ENCODE measurements around the gene FAM20C. TPM values are rescaled to one million over a fixed set of nuclear protein-coding genes. Genes with fewer than 3 reads are reported as not detected.

The FAM20C gene
- total RNA-seq, 1 donor from 2014 or later = 14.6 TPM

DNA sequence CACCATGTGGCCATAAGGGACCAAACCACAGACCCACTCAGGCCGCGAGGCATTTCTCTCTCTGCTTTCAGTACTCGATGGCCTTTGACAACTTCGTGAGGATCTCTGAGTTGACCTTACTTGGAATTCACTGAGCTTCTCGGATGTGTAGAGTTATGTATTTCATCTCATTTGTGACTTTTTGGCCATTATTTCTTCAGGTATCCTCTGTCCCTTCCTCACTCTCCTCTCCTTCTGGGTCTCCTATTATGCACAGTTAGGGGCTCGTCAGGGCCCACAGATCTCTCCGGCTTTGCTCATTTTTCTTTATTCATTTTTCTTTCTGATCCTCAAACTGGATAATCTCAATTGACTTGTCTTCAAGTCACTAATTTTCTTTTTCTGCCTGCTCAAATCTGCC, 81.0 kb downstream of the FAM20C start:
- no peaks in the 10 kb centered on the region for H3K4me1 ChIP-seq (ENCODE audit: control insufficient read depth in 3 of 3, insufficient read depth in 3 of 3, low read length in 3 of 3)
- H3K27me3 ChIP-seq (ENCODE audit: control insufficient read depth in 3 of 3, insufficient read depth in 3 of 3, low read length in 3 of 3) = peaks cover under 1 to 15% (median 11%) of the 10 kb centered on the region in 3 donors
- peaks cover 0 to 5% (median 3%) of the 10 kb centered on the region in 3 donors for H3K9me3 ChIP-seq (ENCODE audit: control insufficient read depth in 3 of 3, low read length in 3 of 3)
- no peak overlapping the region for H3K4me3 ChIP-seq (ENCODE audit: low read length in 3 of 3)
- no peaks in the 10 kb centered on the region for H3K36me3 ChIP-seq (ENCODE audit: control insufficient read depth in 3 of 3, insufficient read depth in 3 of 3, low read length in 3 of 3)
- H3K9ac ChIP-seq (ENCODE audit: low read depth in 1 of 3, low read length in 3 of 3) = no peak overlapping the region
- H3K27ac ChIP-seq (ENCODE audit: low read depth, low read length) = no peak overlapping the region

DNA sequence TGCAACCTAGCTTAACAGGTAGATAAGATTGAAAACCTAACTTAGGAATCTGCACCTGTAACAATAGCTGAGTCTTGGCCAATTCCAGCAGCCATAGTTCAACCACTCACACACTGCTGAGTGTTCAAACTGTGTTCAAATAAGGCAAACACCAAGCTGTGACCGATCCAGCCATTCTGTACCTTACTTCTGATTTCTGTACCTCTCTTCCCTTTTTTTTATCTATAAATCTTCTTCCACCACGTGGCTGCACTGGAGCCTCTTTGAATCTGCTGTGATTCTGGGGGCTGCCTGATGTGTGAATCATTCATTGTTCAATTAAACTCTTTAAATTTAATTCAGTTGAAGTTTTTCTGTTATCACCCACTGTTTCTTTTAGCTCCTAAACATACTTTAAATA, 81.9 kb downstream of the FAM20C start:
- H3K27me3 ChIP-seq (ENCODE audit: control insufficient read depth in 3 of 3, insufficient read depth in 3 of 3, low read length in 3 of 3) = peaks cover 0 to 13% (median 9%) of the 10 kb centered on the region in 3 donors
- no peaks in the 10 kb centered on the region for H3K36me3 ChIP-seq (ENCODE audit: control insufficient read depth in 3 of 3, insufficient read depth in 3 of 3, low read length in 3 of 3)
- no peak overlapping the region for H3K9ac ChIP-seq (ENCODE audit: low read depth in 1 of 3, low read length in 3 of 3)
- H3K27ac ChIP-seq (ENCODE audit: low read depth, low read length) = no peak overlapping the region
- no peaks in the 10 kb centered on the region for H3K4me1 ChIP-seq (ENCODE audit: control insufficient read depth in 3 of 3, insufficient read depth in 3 of 3, low read length in 3 of 3)
- H3K9me3 ChIP-seq (ENCODE audit: control insufficient read depth in 3 of 3, low read length in 3 of 3) = peaks cover 0 to 5% (median 3%) of the 10 kb centered on the region in 3 donors
- H3K4me3 ChIP-seq (ENCODE audit: low read length in 3 of 3) = no peak overlapping the region

DNA sequence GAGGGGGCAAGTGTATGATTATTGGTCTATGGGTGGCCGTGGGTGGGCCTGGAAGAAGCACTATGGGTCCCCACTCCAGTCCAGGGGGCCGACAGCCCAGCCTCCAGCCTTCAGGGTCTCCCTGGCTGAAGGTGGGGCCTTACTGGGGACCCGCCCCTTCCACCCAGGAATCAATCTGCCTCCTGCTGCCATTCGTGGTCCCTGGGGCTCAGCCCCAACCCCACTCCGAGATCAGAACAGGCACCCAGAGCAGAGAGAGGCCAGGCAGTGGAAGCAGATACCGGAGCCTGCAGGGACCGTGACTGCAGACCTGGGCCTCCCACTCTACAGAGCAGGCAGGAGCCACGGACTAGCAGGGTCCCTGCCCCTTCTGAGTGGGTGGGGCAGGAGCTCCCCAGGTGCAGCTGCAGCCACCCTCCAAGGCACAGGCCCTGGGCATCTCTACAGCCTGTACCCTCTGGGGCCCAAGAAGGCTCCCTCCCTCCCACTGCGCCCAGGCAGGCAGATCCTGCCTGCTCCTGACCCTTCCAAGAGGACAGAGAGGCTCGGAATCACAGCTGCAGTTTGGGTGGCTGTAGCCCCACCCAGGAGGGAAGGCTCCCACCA, 84.0 kb downstream of the FAM20C start:
- Histone ChIP-seq H3K4me1 (ENCODE audit: control insufficient read depth in 3 of 3, insufficient read depth in 3 of 3, low read length in 3 of 3) (no peaks in the 10 kb centered on the region), H3K9me3 (ENCODE audit: control insufficient read depth in 3 of 3, low read length in 3 of 3) (peaks cover 0 to 5% (median 3%) of the 10 kb centered on the region in 3 donors), H3K4me3 (ENCODE audit: low read length in 3 of 3) (no peak overlapping the region), H3K27ac (ENCODE audit: low read depth, low read length) (no peak overlapping the region), H3K27me3 (ENCODE audit: control insufficient read depth in 3 of 3, insufficient read depth in 3 of 3, low read length in 3 of 3) (peaks cover 0 to 14% (median 5%) of the 10 kb centered on the region in 3 donors), H3K9ac (ENCODE audit: low read depth in 1 of 3, low read length in 3 of 3) (no peak overlapping the region), H3K36me3 (ENCODE audit: control insufficient read depth in 3 of 3, insufficient read depth in 3 of 3, low read length in 3 of 3) (no peaks in the 10 kb centered on the region)

DNA sequence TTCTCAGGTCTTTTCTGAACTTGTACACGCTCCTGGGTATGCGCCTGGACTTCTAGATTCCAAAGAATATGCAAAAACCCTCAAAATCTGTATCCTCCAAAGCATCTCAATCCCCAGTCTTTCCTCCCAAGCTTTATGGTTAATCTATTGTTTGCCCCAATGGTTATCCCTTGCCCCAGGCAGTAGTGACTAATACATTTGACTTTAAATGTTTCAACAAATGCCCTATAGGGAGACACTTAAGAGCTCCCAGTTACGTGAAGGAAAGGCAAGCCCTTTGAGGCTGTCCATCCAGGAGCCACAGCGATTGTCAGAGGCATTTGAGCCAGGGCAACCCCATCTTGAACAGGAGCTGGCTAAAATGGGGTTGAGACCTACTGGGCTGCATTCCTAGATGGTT, 84.9 kb downstream of the FAM20C start:
- H3K4me3 ChIP-seq (ENCODE audit: low read length in 3 of 3) = no peak overlapping the region
- H3K27me3 ChIP-seq (ENCODE audit: control insufficient read depth in 3 of 3, insufficient read depth in 3 of 3, low read length in 3 of 3) = peaks cover 0 to 9% (median 5%) of the 10 kb centered on the region in 3 donors
- H3K27ac ChIP-seq (ENCODE audit: low read depth, low read length) = no peak overlapping the region
- peaks cover 0 to 5% (median 3%) of the 10 kb centered on the region in 3 donors for H3K9me3 ChIP-seq (ENCODE audit: control insufficient read depth in 3 of 3, low read length in 3 of 3)
- H3K36me3 ChIP-seq (ENCODE audit: control insufficient read depth in 3 of 3, insufficient read depth in 3 of 3, low read length in 3 of 3) = no peaks in the 10 kb centered on the region
- no peaks in the 10 kb centered on the region for H3K4me1 ChIP-seq (ENCODE audit: control insufficient read depth in 3 of 3, insufficient read depth in 3 of 3, low read length in 3 of 3)
- no peak overlapping the region for H3K9ac ChIP-seq (ENCODE audit: low read depth in 1 of 3, low read length in 3 of 3)

DNA sequence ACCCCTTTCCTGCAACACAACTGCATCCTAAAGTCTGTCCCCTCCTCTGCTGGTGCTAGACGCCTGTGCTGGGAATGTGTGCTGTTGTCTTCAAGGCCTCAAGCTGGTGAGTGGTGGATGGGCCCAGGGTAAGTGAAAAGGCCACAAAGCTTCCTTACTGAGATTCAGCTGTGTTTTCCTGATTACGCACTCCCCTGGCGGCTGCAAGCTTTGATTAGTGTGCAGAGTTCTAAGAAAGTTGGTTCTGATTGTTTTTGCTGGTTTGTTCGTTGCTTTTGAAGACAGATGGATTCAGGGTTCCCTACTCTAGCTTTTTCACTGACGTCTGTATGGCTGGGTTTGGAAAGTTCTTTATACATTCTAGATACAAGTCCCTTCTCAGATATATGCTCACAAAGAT, 85.7 kb downstream of the FAM20C start:
- H3K27ac ChIP-seq (ENCODE audit: low read depth, low read length) = no peak overlapping the region
- no peaks in the 10 kb centered on the region for H3K36me3 ChIP-seq (ENCODE audit: control insufficient read depth in 3 of 3, insufficient read depth in 3 of 3, low read length in 3 of 3)
- H3K9ac ChIP-seq (ENCODE audit: low read depth in 1 of 3, low read length in 3 of 3) = no peak overlapping the region

DNA sequence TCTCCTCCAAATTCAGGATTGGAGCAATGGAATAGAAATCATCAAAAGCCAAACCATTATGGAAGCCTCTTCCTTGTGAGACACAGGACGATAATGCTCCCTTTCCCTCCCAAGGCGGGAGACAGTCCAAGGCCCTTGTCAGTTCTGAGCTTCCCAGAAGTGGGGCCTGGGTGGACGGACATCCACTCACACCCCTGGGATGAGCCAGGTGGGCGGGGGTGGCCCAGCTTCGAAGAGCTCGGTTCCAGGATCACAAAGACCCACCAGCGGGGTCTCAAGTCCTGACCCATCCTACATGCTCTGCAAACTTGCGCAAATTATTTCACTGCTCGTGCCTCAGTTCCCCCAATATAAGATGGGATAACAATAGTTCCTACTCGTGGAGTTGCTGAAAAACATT, 87.5 kb downstream of the FAM20C start:
- peaks cover 0 to 3% (median 0%) of the 10 kb centered on the region in 3 donors for H3K9me3 ChIP-seq (ENCODE audit: control insufficient read depth in 3 of 3, low read length in 3 of 3)
- H3K9ac ChIP-seq (ENCODE audit: low read depth in 1 of 3, low read length in 3 of 3) = no peak overlapping the region

More for the DNA sequence above, 85.7 kb downstream of the FAM20C start:
- peaks cover 0 to 9% (median 2%) of the 10 kb centered on the region in 3 donors for H3K27me3 ChIP-seq (ENCODE audit: control insufficient read depth in 3 of 3, insufficient read depth in 3 of 3, low read length in 3 of 3)
- H3K9me3 ChIP-seq (ENCODE audit: control insufficient read depth in 3 of 3, low read length in 3 of 3) = peaks cover 0 to 3% (median 3%) of the 10 kb centered on the region in 3 donors
- H3K4me1 ChIP-seq (ENCODE audit: control insufficient read depth in 3 of 3, insufficient read depth in 3 of 3, low read length in 3 of 3) = no peaks in the 10 kb centered on the region
- H3K4me3 ChIP-seq (ENCODE audit: low read length in 3 of 3) = no peak overlapping the region

DNA sequence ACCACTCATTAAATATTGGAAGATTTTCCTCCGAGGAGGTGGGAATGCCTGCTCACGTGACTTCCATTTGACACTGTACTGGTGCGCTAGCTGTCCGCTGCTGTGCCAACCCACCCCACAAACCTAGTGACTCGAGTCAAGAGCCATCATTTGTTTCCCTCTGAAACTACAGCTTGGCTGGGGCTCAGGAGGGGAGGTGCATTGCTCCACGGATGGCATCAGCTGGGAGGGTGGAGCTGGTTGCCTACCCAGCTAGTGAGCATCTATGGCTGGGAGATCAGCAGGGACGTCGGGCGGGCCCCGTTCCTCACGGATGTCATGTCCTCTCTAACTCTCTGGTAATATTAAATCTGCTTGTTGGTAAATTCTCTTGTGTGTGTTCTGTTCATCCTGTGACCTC, 88.1 kb downstream of the FAM20C start:
- H3K36me3 ChIP-seq (ENCODE audit: control insufficient read depth in 3 of 3, insufficient read depth in 3 of 3, low read length in 3 of 3) = no peaks in the 10 kb centered on the region
- H3K4me3 ChIP-seq (ENCODE audit: low read length in 3 of 3) = no peak overlapping the region
- no peak overlapping the region for H3K9ac ChIP-seq (ENCODE audit: low read depth in 1 of 3, low read length in 3 of 3)
- H3K27me3 ChIP-seq (ENCODE audit: control insufficient read depth in 3 of 3, insufficient read depth in 3 of 3, low read length in 3 of 3) = peaks cover 9 to 19% (median 17%) of the 10 kb centered on the region in 3 donors
- H3K9me3 ChIP-seq (ENCODE audit: control insufficient read depth in 3 of 3, low read length in 3 of 3) = peaks cover 0 to 3% (median 0%) of the 10 kb centered on the region in 3 donors
- no peak overlapping the region for H3K27ac ChIP-seq (ENCODE audit: low read depth, low read length)
- no peaks in the 10 kb centered on the region for H3K4me1 ChIP-seq (ENCODE audit: control insufficient read depth in 3 of 3, insufficient read depth in 3 of 3, low read length in 3 of 3)

More for the DNA sequence above, 87.5 kb downstream of the FAM20C start:
- no peak overlapping the region for H3K27ac ChIP-seq (ENCODE audit: low read depth, low read length)
- H3K4me3 ChIP-seq (ENCODE audit: low read length in 3 of 3) = no peak overlapping the region
- no peaks in the 10 kb centered on the region for H3K36me3 ChIP-seq (ENCODE audit: control insufficient read depth in 3 of 3, insufficient read depth in 3 of 3, low read length in 3 of 3)
- H3K4me1 ChIP-seq (ENCODE audit: control insufficient read depth in 3 of 3, insufficient read depth in 3 of 3, low read length in 3 of 3) = no peaks in the 10 kb centered on the region
- peaks cover 3 to 13% (median 12%) of the 10 kb centered on the region in 3 donors for H3K27me3 ChIP-seq (ENCODE audit: control insufficient read depth in 3 of 3, insufficient read depth in 3 of 3, low read length in 3 of 3)

DNA sequence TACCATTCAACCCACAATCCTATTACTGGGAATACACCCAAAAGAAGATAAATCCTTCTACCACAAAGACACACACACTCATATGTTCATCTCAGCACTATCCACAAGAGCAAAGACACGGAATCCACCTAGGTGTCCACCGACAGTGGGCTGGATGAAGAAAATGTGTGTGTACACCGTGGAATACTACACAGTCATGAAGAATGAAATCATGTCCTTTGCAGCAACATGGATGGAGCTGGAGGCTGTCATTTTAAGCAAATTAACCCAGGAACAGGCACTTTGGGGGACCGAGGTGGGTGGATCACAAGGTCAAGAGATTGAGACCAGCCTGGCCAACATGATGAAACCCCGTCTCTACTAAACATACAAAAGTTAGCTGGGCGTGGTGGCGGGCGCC, 89.3 kb downstream of the FAM20C start:
- no peak overlapping the region for H3K27ac ChIP-seq (ENCODE audit: low read depth, low read length)
- no peaks in the 10 kb centered on the region for H3K4me1 ChIP-seq (ENCODE audit: control insufficient read depth in 3 of 3, insufficient read depth in 3 of 3, low read length in 3 of 3)
- H3K4me3 ChIP-seq (ENCODE audit: low read length in 3 of 3) = no peak overlapping the region
- no peaks in the 10 kb centered on the region for H3K9me3 ChIP-seq (ENCODE audit: control insufficient read depth in 3 of 3, low read length in 3 of 3)
- H3K36me3 ChIP-seq (ENCODE audit: control insufficient read depth in 3 of 3, insufficient read depth in 3 of 3, low read length in 3 of 3) = no peaks in the 10 kb centered on the region
- H3K27me3 ChIP-seq (ENCODE audit: control insufficient read depth in 3 of 3, insufficient read depth in 3 of 3, low read length in 3 of 3) = peaks cover 17 to 25% (median 24%) of the 10 kb centered on the region in 3 donors
- no peak overlapping the region for H3K9ac ChIP-seq (ENCODE audit: low read depth in 1 of 3, low read length in 3 of 3)

DNA sequence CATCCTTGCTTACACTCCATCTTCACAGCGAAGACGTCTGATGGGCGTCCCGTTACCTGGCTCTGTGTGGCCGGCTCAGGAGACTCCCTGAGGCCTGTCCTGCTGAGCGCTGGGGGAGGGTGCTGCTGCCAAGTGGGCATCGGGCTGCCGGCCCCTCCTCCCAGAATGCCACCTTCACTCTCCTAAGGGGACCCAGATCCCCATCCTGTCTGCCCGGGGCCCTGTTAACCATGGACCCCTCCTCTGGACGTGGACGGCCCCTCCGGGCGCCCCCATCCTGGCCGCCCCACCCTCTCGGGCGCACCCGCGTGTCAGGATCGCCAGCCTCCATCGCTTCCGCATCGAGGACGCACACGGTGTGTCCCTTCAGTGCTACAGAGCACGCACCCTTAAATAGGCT, 90.2 kb downstream of the FAM20C start:
- Histone ChIP-seq H3K36me3 (ENCODE audit: control insufficient read depth in 3 of 3, insufficient read depth in 3 of 3, low read length in 3 of 3) (no peaks in the 10 kb centered on the region), H3K4me1 (ENCODE audit: control insufficient read depth in 3 of 3, insufficient read depth in 3 of 3, low read length in 3 of 3) (no peaks in the 10 kb centered on the region), H3K9me3 (ENCODE audit: control insufficient read depth in 3 of 3, low read length in 3 of 3) (no peaks in the 10 kb centered on the region), H3K27me3 (ENCODE audit: control insufficient read depth in 3 of 3, insufficient read depth in 3 of 3, low read length in 3 of 3) (peaks cover 22 to 30% (median 24%) of the 10 kb centered on the region in 3 donors), H3K4me3 (ENCODE audit: low read length in 3 of 3) (no peak overlapping the region), H3K9ac (ENCODE audit: low read depth in 1 of 3, low read length in 3 of 3) (no peak overlapping the region), H3K27ac (ENCODE audit: low read depth, low read length) (no peak overlapping the region)

DNA sequence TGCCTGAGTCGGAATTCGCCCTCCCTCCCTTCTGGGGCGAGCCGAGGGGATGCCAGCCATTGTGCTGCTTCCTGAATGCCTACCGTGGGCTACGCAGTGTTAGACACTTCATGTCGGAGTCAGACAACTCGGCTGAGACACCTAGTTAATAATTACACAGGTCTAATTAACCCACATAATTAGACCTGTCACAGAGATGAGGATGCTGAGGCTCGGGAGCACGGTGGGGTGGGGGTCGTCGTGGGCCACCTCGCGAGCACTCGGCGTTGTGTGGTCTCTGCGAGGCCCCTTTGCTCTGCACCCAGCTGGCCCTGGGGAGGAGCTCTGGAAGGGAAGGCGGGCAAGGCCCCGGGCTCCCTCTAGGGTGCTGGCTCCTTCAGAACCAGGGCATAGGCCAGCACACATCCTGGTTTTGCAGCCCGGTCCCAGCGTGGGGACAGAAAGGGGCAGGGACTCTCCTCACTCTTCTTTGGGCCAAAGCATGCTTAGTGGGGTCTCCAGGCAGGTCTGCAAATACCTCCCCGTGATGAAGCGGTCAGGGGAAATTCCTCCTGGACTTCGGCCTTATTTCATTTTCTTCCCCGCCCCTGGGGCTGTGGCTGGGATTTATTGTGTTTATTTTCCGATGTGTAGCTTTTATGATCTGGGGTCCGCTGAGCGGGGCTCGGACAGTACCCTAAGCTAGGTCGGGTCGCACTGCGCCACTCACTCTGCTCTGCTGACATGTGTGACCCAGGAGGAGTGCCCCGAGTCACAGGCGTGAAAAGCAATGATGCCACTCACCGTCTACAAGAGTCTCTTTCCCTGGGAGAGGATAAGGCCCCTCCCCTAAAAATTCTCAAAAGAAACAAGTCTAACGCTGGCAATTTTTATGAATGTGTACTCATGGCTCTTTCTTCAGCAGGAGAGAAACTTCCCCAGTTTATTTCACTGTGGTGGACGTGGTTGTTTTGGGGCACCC, 92.7 kb downstream of the FAM20C start:
- H3K4me1 ChIP-seq (ENCODE audit: control insufficient read depth in 3 of 3, insufficient read depth in 3 of 3, low read length in 3 of 3) = no peaks in the 10 kb centered on the region

More for the DNA sequence above, 92.7 kb downstream of the FAM20C start:
- Histone ChIP-seq H3K9me3 (ENCODE audit: control insufficient read depth in 3 of 3, low read length in 3 of 3) (no peaks in the 10 kb centered on the region), H3K36me3 (ENCODE audit: control insufficient read depth in 3 of 3, insufficient read depth in 3 of 3, low read length in 3 of 3) (no peaks in the 10 kb centered on the region), H3K27me3 (ENCODE audit: control insufficient read depth in 3 of 3, insufficient read depth in 3 of 3, low read length in 3 of 3) (peaks cover 39 to 49% (median 44%) of the 10 kb centered on the region in 3 donors), H3K27ac (ENCODE audit: low read depth, low read length) (no peak overlapping the region), H3K9ac (ENCODE audit: low read depth in 1 of 3, low read length in 3 of 3) (no peak overlapping the region), H3K4me3 (ENCODE audit: low read length in 3 of 3) (no peak overlapping the region)
